K562 (cell line): ENCODE measurements around the gene TCEANC. TPM values are rescaled to one million over a fixed set of nuclear protein-coding genes. Genes with fewer than 3 reads are reported as not detected.

Experiments
- AFF1 ChIP-seq, 2 experiments: fragments of 450-650 bp; IDR thresholded peaks; 2 replicates each; pipeline ENCODE4 v1.6.1; 2018; ENCODE audit warnings: mild to moderate bottlenecking in 2 of 2, low read depth in 1 of 2; ENCODE audit not compliant: partially characterized antibody in 2 of 2
- CBX5 ChIP-seq: IDR thresholded peaks from 2 replicates; pipeline ENCODE4 v1.6.1; 2014; ENCODE audit warnings: low read depth, borderline replicate concordance
- CHD2 ChIP-seq: IDR thresholded peaks from 2 replicates; pipeline ENCODE4 v1.6.1; 2011; ENCODE audit warnings: low read depth, low read length
- EHMT2 ChIP-seq: fragments of 450-650 bp; IDR thresholded peaks from 2 replicates; pipeline ENCODE4 v1.6.1; 2018; ENCODE audit warnings: antibody characterized with exemption
- ESRRB ChIP-seq: fragments of 250-450 bp; sonication (Bioruptor Pico); IDR thresholded peaks from 2 replicates; pipeline ENCODE4 v1.5.0; 2020; ENCODE audit warnings: mild to moderate bottlenecking, moderate library complexity, borderline replicate concordance
- GTF2A2 ChIP-seq: IDR thresholded peaks from 2 replicates; pipeline ENCODE4 v1.6.1; 2016; ENCODE audit warnings: mild to moderate bottlenecking, missing genetic modification characterization, missing compliant biosample characterization
- GTF2F1 ChIP-seq: IDR thresholded peaks from 2 replicates; pipeline ENCODE4 v1.6.1; 2011; ENCODE audit warnings: low read depth, low read length, improper control_type of control experiment
- HNRNPUL1 ChIP-seq: fragments of 200-400 bp; formaldehyde crosslinking; IDR thresholded peaks from 2 replicates; pipeline ENCODE4 v1.6.1; 2017; ENCODE audit warnings: low read length
- KDM1A ChIP-seq, 2 experiments: fragments of 450-650 bp; IDR thresholded peaks; 2 replicates each; pipeline ENCODE4 v1.6.1; 2016; ENCODE audit warnings: mild to moderate bottlenecking in 2 of 2
- KDM5B ChIP-seq: fragments of 200-600 bp; sonication (generic); IDR thresholded peaks from 2 replicates; pipeline ENCODE4 v1.6.1; 2012; ENCODE audit warnings: low read depth, mild to moderate bottlenecking, moderate library complexity, low read length, control low read depth, inconsistent platforms; ENCODE audit not compliant: insufficient replicate concordance
- MITF ChIP-seq: IDR thresholded peaks from 2 replicates; pipeline ENCODE4 v1.6.1; 2014; ENCODE audit warnings: antibody characterized with exemption
- NFIC ChIP-seq: fragments of 450-650 bp; IDR thresholded peaks from 2 replicates; pipeline ENCODE4 v1.6.1; 2017; ENCODE audit warnings: mild to moderate bottlenecking, inconsistent platforms
- SNIP1 ChIP-seq: fragments of 450-650 bp; IDR thresholded peaks from 2 replicates; pipeline ENCODE4 v1.7.1; 2017; ENCODE audit warnings: low read depth, mild to moderate bottlenecking
- TFAM ChIP-seq: fragments of 250-450 bp; sonication (Bioruptor Pico); conservative IDR thresholded peaks from 2 replicates; pipeline ENCODE4 v1.5.0; 2021; ENCODE audit warnings: mild to moderate bottlenecking, moderate library complexity
- ZBTB26 ChIP-seq: fragments of 450-650 bp; formaldehyde crosslinking; IDR thresholded peaks from 2 replicates; pipeline ENCODE4 v1.4.0; 2022; ENCODE audit warnings: missing genetic modification characterization
- ZNF24 ChIP-seq: fragments of 450-650 bp; IDR thresholded peaks from 2 replicates; pipeline ENCODE4 v1.6.1; 2016
- ZNF512 ChIP-seq: IDR thresholded peaks from 2 replicates; pipeline ENCODE4 v1.6.1; 2016; ENCODE audit warnings: missing genetic modification characterization, missing compliant biosample characterization
- ZNF639 ChIP-seq, 2 experiments: fragments of 200-800 bp in 1 of 2; sonication (Bioruptor generic) in 1 of 2; sonication (generic) in 1 of 2; formaldehyde crosslinking in 1 of 2; IDR thresholded peaks in 1 of 2; conservative IDR thresholded peaks in 1 of 2; 2 replicates each; pipeline versions ENCODE4 v1.5.0 to v1.6.1; 2016 to 2020; ENCODE audit warnings: missing compliant biosample characterization in 1 of 2, missing genetic modification characterization in 1 of 2, missing genetic modification reagents in 1 of 2
- ZNF766 ChIP-seq: fragments of 200-800 bp; sonication (Bioruptor generic); conservative IDR thresholded peaks from 2 replicates; pipeline ENCODE4 v1.6.1; 2016; ENCODE audit warnings: missing genetic modification characterization, missing compliant biosample characterization
- polyA plus RNA-seq, 8 experiments: library from polyadenylated mRNA; depleted of rRNA in 4 of 8; stranded (reverse) in 5 of 8; unstranded in 3 of 8; fragments of >200 nt; fragmentation: Nextera tagmentation in 2 of 8; fragmentation: Illumina TruSeq in 1 of 8; extraction: Ambion mirVana in 2 of 8; extraction: Trizol in 1 of 8; gene quantifications; 2 replicates each; pipeline versions ENCODE4 v1.2.1 to v1.2.3, GENCODE V29; 2011 to 2014; ENCODE audit warnings: inconsistent platforms in 1 of 8, missing spikeins in 1 of 8
- total RNA-seq, 7 experiments: library from RNA; depleted of rRNA in 6 of 7; stranded (reverse); fragments of >200 nt in 6 of 7; fragmentation: Illumina TruSeq in 2 of 7; extraction: Trizol in 2 of 7; gene quantifications; 2 replicates each; pipeline versions ENCODE4 v1.2.1 to v1.2.3, GENCODE V29; 2011 to 2021; ENCODE audit warnings: low replicate concordance in 1 of 7

Gene TCEANC
- total and polyA plus RNA-seq, 9 of the 15 experiments (the other 6 are each of a cell fraction or from before 2014, with no cell fraction given) = 1.2 to 2.8 (median 2.0) TPM

GRCh38 chrX:13647709-13648212 lies 5.2 kb upstream of the TCEANC start (continued):
- TF ChIP-seq AFF1 (IDR thresholded peaks at IDR 0.05; ENCODE audit: low read depth in 1 of 2, partially characterized antibody in 2 of 2) = peak in 1 of 2 experiments; percentile 87
- TF ChIP-seq ESRRB = no peak
- no peak for TF ChIP-seq TFAM
- 0 out of 2 replicates have a peak, but pooled peaks have one; percentile 28 for TF ChIP-seq CBX5
- TF ChIP-seq KDM5B = no peak
- no peak for TF ChIP-seq ZNF512 (tag)
- TF ChIP-seq ZNF639 (CRISPR knock-in tag; conservative IDR thresholded peaks at IDR 0.05 in 1 of 2, IDR thresholded peaks at IDR 0.05 in 1 of 2) = peak in 1 of 2 experiments; percentile 86; a peak in 2 of 4 replicates
- peak; percentile 94 for TF ChIP-seq ZNF766 (CRISPR knock-in tag)
- TF ChIP-seq MITF = peak; percentile 93
- TF ChIP-seq NFIC = peak; percentile 100
- TF ChIP-seq ZBTB26 (CRISPR knock-in tag) = 0 out of 2 replicates have a peak, but pooled peaks have one; percentile 46
- no peak for TF ChIP-seq SNIP1
- TF ChIP-seq ZNF24 = 0 out of 2 replicates have a peak, but pooled peaks have one; percentile 50
- peak; percentile 82 for TF ChIP-seq EHMT2
- peak; percentile 82 to 86 for TF ChIP-seq KDM1A (IDR thresholded peaks at IDR 0.05)
- TF ChIP-seq CHD2 = no peak
- no peak for TF ChIP-seq GTF2F1
- no peak for TF ChIP-seq GTF2A2
- no peak for TF ChIP-seq HNRNPUL1
